Fibroblast of mammary gland (primary cell): ENCODE data around the gene C1R.

Experiments used
- DNase-seq: peaks from one replicate; pipeline ENCODE4 v3.0.0-alpha.2; 2010; ENCODE audit warnings: low read depth
- H3K4me3 ChIP-seq: 2 replicates; pipeline ENCODE4 v1.5.1; 2011; ENCODE audit warnings: low read depth, mild to moderate bottlenecking, low read length, moderate library complexity; ENCODE audit not compliant: control insufficient read depth
- CTCF ChIP-seq: conservative IDR thresholded peaks from 2 replicates; pipeline ENCODE4 v1.5.1; 2011; ENCODE audit warnings: low read depth, low read length, inconsistent platforms; ENCODE audit not compliant: control insufficient read depth, insufficient read depth

C1R gene

GRCh38 chr12:7031306-7031705 lies 60.9 kb downstream of the C1R start:
- DNase-seq = no peak
- no peak overlapping the region for H3K4me3 ChIP-seq
- no peak for TF ChIP-seq CTCF
